GM23248 (cell line): ENCODE measurements around the gene TEDC2. TPM values are rescaled to one million over a fixed set of nuclear protein-coding genes. Genes with fewer than 3 reads are reported as not detected.

Source experiments
- DNase-seq: peaks from one replicate; pipeline ENCODE4 v3.0.0-alpha.2; 2015
- H2AFZ ChIP-seq: fragments of 200-600 bp; sonication (generic); 2 replicates; pipeline ENCODE4 v1.6.1; 2016; ENCODE audit warnings: antibody characterized with exemption
- H3F3A ChIP-seq: fragments of 200-600 bp; sonication (generic); 2 replicates; pipeline ENCODE4 v1.6.1; 2016; ENCODE audit warnings: mild to moderate bottlenecking, antibody characterized with exemption, mixed run types; ENCODE audit not compliant: insufficient read depth
- H3K27ac ChIP-seq: fragments of 200-600 bp; sonication (generic); 2 replicates; pipeline ENCODE4 v1.5.1; 2016; ENCODE audit warnings: mild to moderate bottlenecking
- H3K27me3 ChIP-seq: fragments of 200-600 bp; sonication (generic); replicated peaks from 2 replicates; pipeline ENCODE4 v1.6.1; 2016; ENCODE audit warnings: mild to moderate bottlenecking; ENCODE audit not compliant: insufficient read depth
- H3K36me3 ChIP-seq: fragments of 200-600 bp; sonication (generic); 2 replicates; pipeline ENCODE4 v1.6.1; 2016; ENCODE audit warnings: low read depth, mild to moderate bottlenecking
- H3K4me1 ChIP-seq: fragments of 200-600 bp; sonication (generic); 2 replicates; pipeline ENCODE4 v1.6.1; 2016; ENCODE audit warnings: mild to moderate bottlenecking; ENCODE audit not compliant: insufficient read depth
- H3K4me2 ChIP-seq: fragments of 200-600 bp; sonication (generic); one replicate; pipeline ENCODE4 v1.6.1; 2016; ENCODE audit warnings: mild to moderate bottlenecking; ENCODE audit not compliant: unreplicated experiment
- H3K4me3 ChIP-seq: fragments of 200-600 bp; sonication (generic); 2 replicates; pipeline ENCODE4 v1.5.1; 2016; ENCODE audit warnings: mild to moderate bottlenecking
- H3K79me2 ChIP-seq: fragments of 200-600 bp; sonication (generic); 2 replicates; pipeline ENCODE4 v1.6.1; 2016; ENCODE audit warnings: mild to moderate bottlenecking; ENCODE audit not compliant: insufficient read depth
- H3K9ac ChIP-seq: fragments of 200-600 bp; sonication (generic); 2 replicates; pipeline ENCODE4 v1.6.1; 2016; ENCODE audit warnings: mild to moderate bottlenecking
- H3K9me2 ChIP-seq: fragments of 200-600 bp; sonication (generic); 2 replicates; pipeline ENCODE4 v1.6.1; 2016; ENCODE audit warnings: mixed run types, mild to moderate bottlenecking, moderate library complexity; ENCODE audit not compliant: insufficient read depth
- H3K9me3 ChIP-seq: fragments of 200-600 bp; sonication (generic); one replicate; pipeline ENCODE4 v1.6.1; 2017; ENCODE audit warnings: low read depth
- H4K20me1 ChIP-seq: fragments of 200-600 bp; sonication (generic); 2 replicates; pipeline ENCODE4 v1.6.0; 2016; ENCODE audit not compliant: insufficient read depth
- EZH2 ChIP-seq: fragments of 200-600 bp; sonication (generic); IDR thresholded peaks from 2 replicates; pipeline ENCODE4 v1.6.1; 2018; ENCODE audit warnings: antibody characterized with exemption, mild to moderate bottlenecking; ENCODE audit not compliant: insufficient read depth, poor library complexity, severe bottlenecking
- EZH2phosphoT487 ChIP-seq: fragments of 200-600 bp; sonication (generic); IDR thresholded peaks from 2 replicates; pipeline ENCODE4 v1.6.1; 2018; ENCODE audit warnings: antibody characterized with exemption, moderate library complexity, mild to moderate bottlenecking, low read depth; ENCODE audit not compliant: insufficient read depth
- WGBS, 2 experiments: methylation state at CpG; one replicate each; pipeline ENCODE4 v1.1.6; 2015 to 2017; ENCODE audit warnings: low lambda C conversion rate in 2 of 2, low coverage in 1 of 2; ENCODE audit errors: missing lambda C conversion rate in 2 of 2; 5-methylcytosine and 5-hydroxymethylcytosine counted together
- in situ Hi-C: fragments of 300-500 bp; cut with MboI; formaldehyde crosslinking; loops from 2 replicates; pipeline ENCODE4 v1.15.0; 2020
- polyA plus RNA-seq: library from polyadenylated mRNA; unstranded; fragments of >200 nt; fragmentation: Nextera tagmentation; extraction: Ambion mirVana; gene quantifications from 2 replicates; pipeline ENCODE4 v1.2.1, GENCODE V29; 2016
- total RNA-seq: library from RNA; depleted of rRNA; stranded (reverse); fragments of >200 nt; shearing (Covaris generic); gene quantifications from 2 replicates; pipeline ENCODE4 v1.2.3, GENCODE V29; 2014

Gene TEDC2
- total and polyA plus RNA-seq, 2 experiments from 2014 or later: 4.8 to 6.8 TPM

DNA sequence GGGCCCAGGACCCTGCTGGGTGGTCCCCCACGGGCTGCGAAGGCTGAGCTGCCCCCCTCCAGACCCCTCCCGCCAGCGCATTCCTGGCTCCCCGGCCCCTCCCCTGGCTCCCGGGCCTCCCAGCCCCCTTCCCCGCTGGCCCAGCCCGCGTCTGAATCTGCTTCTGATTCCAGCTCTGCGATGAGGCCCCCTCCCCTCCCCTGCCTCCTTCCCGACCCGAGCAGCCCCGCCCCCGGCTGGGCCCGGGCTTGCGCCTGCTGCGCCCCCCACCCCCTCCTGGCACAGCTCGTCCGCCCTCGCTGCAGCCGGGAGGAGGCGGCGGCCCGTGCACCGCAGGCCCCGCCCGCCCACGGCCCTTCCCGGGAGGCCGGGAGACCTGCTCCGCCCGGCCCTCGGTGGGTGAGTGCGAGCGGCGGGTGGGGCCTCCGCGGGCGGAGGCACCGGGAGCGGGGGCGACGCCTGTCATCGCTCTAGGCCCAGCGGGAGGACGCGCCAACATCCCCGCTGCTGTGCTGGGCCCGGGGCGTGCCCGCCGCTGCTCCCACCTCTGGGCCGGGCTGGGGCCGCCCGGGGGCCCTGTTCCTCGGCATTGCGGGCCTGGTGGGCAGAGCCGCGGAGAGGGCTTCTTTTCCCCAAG, 11.2 kb downstream of the TEDC2 start, which contains the start of gene NTN3:
NTN3 (plus strand) TSS at position 282 of the 637 bp plus-strand sequence. CDS start 405 bp downstream, outside the sequence.
- no peaks in the 10 kb centered on the region for H3K9me3 ChIP-seq
- DNase-seq: peak; percentile 58
- H4K20me1 ChIP-seq: no peaks in the 10 kb centered on the region
- H3K27ac ChIP-seq: no peak within 1 kb of the TSS
- 1 to 2% methylated on average over 24 to 38 of the region's 59 CpGs for WGBS, 2 experiments
- in situ Hi-C loops: no loop called here
- no peak within 1 kb of the TSS for H2AFZ ChIP-seq
- H3K9me2 ChIP-seq: no peaks in the 10 kb centered on the region
- H3F3A ChIP-seq: no peaks in the 10 kb centered on the region
- H3K79me2 ChIP-seq: peaks cover 8% of the 10 kb centered on the region; the same call in 1 of the 2 replicates
- H3K4me1 ChIP-seq: no peaks in the 10 kb centered on the region; the same call in 1 of the 2 replicates
- peak within 1 kb of the TSS; percentile 31 for H3K4me3 ChIP-seq
- no peaks in the 10 kb centered on the region for H3K36me3 ChIP-seq
- no peak within 1 kb of the TSS for H3K9ac ChIP-seq
- TF ChIP-seq EZH2phosphoT487 (no peak), EZH2 (no peak)
- no peaks in the 10 kb centered on the region for H3K27me3 ChIP-seq
- peak within 1 kb of the TSS; percentile 35 for H3K4me2 ChIP-seq

DNA sequence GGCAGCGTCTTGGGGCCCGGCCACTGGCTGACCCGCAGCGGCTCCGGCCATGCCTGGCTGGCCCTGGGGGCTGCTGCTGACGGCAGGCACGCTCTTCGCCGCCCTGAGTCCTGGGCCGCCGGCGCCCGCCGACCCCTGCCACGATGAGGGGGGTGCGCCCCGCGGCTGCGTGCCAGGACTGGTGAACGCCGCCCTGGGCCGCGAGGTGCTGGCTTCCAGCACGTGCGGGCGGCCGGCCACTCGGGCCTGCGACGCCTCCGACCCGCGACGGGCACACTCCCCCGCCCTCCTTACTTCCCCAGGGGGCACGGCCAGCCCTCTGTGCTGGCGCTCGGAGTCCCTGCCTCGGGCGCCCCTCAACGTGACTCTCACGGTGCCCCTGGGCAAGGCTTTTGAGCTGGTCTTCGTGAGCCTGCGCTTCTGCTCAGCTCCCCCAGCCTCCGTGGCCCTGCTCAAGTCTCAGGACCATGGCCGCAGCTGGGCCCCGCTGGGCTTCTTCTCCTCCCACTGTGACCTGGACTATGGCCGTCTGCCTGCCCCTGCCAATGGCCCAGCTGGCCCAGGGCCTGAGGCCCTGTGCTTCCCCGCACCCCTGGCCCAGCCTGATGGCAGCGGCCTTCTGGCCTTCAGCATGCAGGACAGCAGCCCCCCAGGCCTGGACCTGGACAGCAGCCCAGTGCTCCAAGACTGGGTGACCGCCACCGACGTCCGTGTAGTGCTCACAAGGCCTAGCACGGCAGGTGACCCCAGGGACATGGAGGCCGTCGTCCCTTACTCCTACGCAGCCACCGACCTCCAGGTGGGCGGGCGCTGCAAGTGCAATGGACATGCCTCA, 12.0 kb downstream of the TEDC2 start:
- Histone ChIP-seq H3K4me3 (peak overlapping the region; percentile 31), H3K9ac (no peak overlapping the region), H3K27me3 (no peaks in the 10 kb centered on the region), H3K36me3 (no peaks in the 10 kb centered on the region), H3K9me2 (no peaks in the 10 kb centered on the region), H4K20me1 (no peaks in the 10 kb centered on the region), H3K4me1 (no peaks in the 10 kb centered on the region; the same call in 1 of the 2 replicates), H3K27ac (no peak overlapping the region), H3K4me2 (no peak overlapping the region), H3K79me2 (peaks cover 15% of the 10 kb centered on the region), H3F3A (no peaks in the 10 kb centered on the region), H3K9me3 (no peaks in the 10 kb centered on the region), H2AFZ (no peak overlapping the region)
- WGBS, 2 experiments: 41 to 72% methylated on average over 29 to 59 of the region's 61 CpGs
- DNase-seq: no peak
- TF ChIP-seq EZH2phosphoT487 (no peak), EZH2 (no peak)
- in situ Hi-C loops: no loop called here

DNA sequence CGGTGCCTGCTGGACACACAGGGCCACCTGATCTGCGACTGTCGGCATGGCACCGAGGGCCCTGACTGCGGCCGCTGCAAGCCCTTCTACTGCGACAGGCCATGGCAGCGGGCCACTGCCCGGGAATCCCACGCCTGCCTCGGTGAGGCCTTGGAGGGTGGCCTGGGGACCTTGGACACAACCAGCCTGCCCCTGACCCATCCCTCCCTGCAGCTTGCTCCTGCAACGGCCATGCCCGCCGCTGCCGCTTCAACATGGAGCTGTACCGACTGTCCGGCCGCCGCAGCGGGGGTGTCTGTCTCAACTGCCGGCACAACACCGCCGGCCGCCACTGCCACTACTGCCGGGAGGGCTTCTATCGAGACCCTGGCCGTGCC, 12.6 kb downstream of the TEDC2 start:
- TF ChIP-seq EZH2: no peak
- TF ChIP-seq EZH2phosphoT487: no peak
- H3K4me1 ChIP-seq: no peaks in the 10 kb centered on the region; the same call in 1 of the 2 replicates
- H3K9me2 ChIP-seq: no peaks in the 10 kb centered on the region
- no peak overlapping the region for H3K4me3 ChIP-seq
- peaks cover 20% of the 10 kb centered on the region for H3K79me2 ChIP-seq
- no peak overlapping the region for H3K4me2 ChIP-seq
- H3K9ac ChIP-seq: no peak overlapping the region
- 94 to 97% methylated on average over 26 to 27 of the region's 27 CpGs for WGBS, 2 experiments
- H4K20me1 ChIP-seq: no peaks in the 10 kb centered on the region
- H3K9me3 ChIP-seq: no peaks in the 10 kb centered on the region
- in situ Hi-C loops: no loop called here
- H3K36me3 ChIP-seq: no peaks in the 10 kb centered on the region
- no peaks in the 10 kb centered on the region for H3K27me3 ChIP-seq
- no peaks in the 10 kb centered on the region for H3F3A ChIP-seq
- H3K27ac ChIP-seq: no peak overlapping the region
- H2AFZ ChIP-seq: no peak overlapping the region
- DNase-seq: no peak

DNA sequence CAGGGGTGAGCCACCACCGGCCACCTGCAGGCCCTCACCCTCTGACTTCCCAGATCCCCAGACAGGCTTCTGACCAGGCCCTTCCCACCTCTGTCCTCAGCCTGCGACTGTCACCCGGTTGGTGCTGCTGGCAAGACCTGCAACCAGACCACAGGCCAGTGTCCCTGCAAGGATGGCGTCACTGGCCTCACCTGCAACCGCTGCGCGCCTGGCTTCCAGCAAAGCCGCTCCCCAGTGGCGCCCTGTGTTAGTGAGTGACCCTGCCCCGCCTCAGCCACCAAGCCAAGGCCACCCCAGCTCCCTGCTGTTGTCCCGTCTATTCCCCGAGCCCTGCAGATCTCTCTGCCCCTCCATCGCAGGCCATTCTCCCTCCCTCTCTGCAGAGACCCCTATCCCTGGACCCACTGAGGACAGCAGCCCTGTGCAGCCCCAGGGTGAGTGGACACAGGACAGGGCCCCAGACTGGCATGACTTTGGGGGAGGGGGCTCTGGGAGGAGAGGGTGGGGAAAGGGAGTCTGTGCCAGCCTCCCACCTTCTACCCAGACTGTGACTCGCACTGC, 13.1 kb downstream of the TEDC2 start:
- WGBS, 2 experiments: 87 to 93% methylated on average over 10 to 14 of the region's 14 CpGs
- no peak for DNase-seq
- Histone ChIP-seq H3K79me2 (peaks cover 23% of the 10 kb centered on the region), H3K4me2 (no peak overlapping the region), H3K4me3 (no peak overlapping the region), H3K27ac (no peak overlapping the region), H3F3A (no peaks in the 10 kb centered on the region), H3K9me2 (no peaks in the 10 kb centered on the region), H3K36me3 (no peaks in the 10 kb centered on the region), H2AFZ (no peak overlapping the region), H3K9me3 (no peaks in the 10 kb centered on the region), H4K20me1 (no peaks in the 10 kb centered on the region), H3K4me1 (no peaks in the 10 kb centered on the region; the same call in 1 of the 2 replicates), H3K9ac (no peak overlapping the region), H3K27me3 (no peaks in the 10 kb centered on the region)
- in situ Hi-C loops: no loop called here
- TF ChIP-seq EZH2phosphoT487 (no peak), EZH2 (no peak)
